GM12878 (cell line): ENCODE data around the gene NANOS1.

Experiments used
- CEBPB ChIP-seq, 2 experiments: fragments of 150-350 bp in 1 of 2; IDR thresholded peaks; 2 replicates each; pipeline ENCODE4 v1.6.1; 2012 to 2014; ENCODE audit warnings: low read depth in 2 of 2, low read length in 2 of 2, borderline replicate concordance in 1 of 2, inconsistent platforms in 1 of 2
- DPF2 ChIP-seq: fragments of 450-650 bp; IDR thresholded peaks from 2 replicates; pipeline ENCODE4 v1.6.1; 2017; ENCODE audit warnings: mild to moderate bottlenecking
- ETV6 ChIP-seq, 2 experiments: fragments of 450-650 bp in 1 of 2; IDR thresholded peaks in 1 of 2; conservative IDR thresholded peaks in 1 of 2; 2 replicates each; pipeline ENCODE4 v1.6.1; 2014; ENCODE audit warnings: antibody characterized with exemption in 1 of 2, borderline replicate concordance in 1 of 2, low read depth in 1 of 2, mild to moderate bottlenecking in 1 of 2, moderate library complexity in 1 of 2
- EZH2 ChIP-seq: IDR thresholded peaks from 2 replicates; pipeline ENCODE4 v1.6.1; 2012; ENCODE audit warnings: low read depth, mild to moderate bottlenecking, control low read depth, inconsistent platforms, low read length, borderline replicate concordance; ENCODE audit not compliant: control insufficient read depth
- MXI1 ChIP-seq: fragments of 150-350 bp; IDR thresholded peaks from 2 replicates; pipeline ENCODE4 v1.6.1; 2011; ENCODE audit warnings: low read depth, mild to moderate bottlenecking, inconsistent platforms, low read length, improper control_type of control experiment
- POLR2A ChIP-seq: IDR thresholded peaks from 2 replicates; pipeline ENCODE4 v1.6.1; 2011; ENCODE audit warnings: low read depth, mild to moderate bottlenecking, low read length
- POLR2AphosphoS5 ChIP-seq: IDR thresholded peaks from 2 replicates; pipeline ENCODE4 v1.6.1; 2011; ENCODE audit warnings: mild to moderate bottlenecking, low read length, inconsistent platforms
- POU2F2 ChIP-seq: IDR thresholded peaks from 3 replicates; pipeline ENCODE4 v1.6.1; 2011; ENCODE audit warnings: low read depth, mild to moderate bottlenecking, low read length, borderline replicate concordance
- TF ChIP-seq, protein P1 (sequence below), 3 experiments: IDR thresholded peaks in 2 of 3; conservative IDR thresholded peaks in 1 of 3; 2 replicates each; pipeline ENCODE4 v1.5.1; 2011; ENCODE audit warnings: low read depth in 3 of 3, low read length in 3 of 3, mild to moderate bottlenecking in 3 of 3, control low read depth in 2 of 3, moderate library complexity in 2 of 3, inconsistent platforms in 1 of 3, mixed read lengths in 1 of 3; ENCODE audit not compliant: control insufficient read depth in 2 of 3, insufficient read depth in 1 of 3; ENCODE audit errors: extremely low read depth in 1 of 3

DNA sequence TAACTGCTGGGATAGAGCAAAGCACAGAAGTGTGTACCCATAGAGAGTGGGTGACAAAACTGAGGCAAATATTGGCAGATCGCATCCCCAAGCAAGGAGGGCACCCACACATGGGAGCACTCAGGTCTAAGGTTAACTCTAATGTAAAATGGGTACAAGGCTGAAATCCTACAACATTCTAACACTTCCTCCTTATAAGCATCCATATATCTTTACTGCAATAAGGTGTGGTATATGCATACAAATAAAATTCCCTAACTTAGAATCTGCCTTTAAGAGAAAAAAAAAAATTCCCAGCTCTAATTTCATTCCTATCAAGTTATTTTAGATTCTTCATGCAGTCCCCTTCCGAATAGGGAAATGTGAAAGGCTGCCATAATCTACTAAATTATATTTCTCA is 32.4 kb downstream of the NANOS1 start:
- TF ChIP-seq, protein P1, sequence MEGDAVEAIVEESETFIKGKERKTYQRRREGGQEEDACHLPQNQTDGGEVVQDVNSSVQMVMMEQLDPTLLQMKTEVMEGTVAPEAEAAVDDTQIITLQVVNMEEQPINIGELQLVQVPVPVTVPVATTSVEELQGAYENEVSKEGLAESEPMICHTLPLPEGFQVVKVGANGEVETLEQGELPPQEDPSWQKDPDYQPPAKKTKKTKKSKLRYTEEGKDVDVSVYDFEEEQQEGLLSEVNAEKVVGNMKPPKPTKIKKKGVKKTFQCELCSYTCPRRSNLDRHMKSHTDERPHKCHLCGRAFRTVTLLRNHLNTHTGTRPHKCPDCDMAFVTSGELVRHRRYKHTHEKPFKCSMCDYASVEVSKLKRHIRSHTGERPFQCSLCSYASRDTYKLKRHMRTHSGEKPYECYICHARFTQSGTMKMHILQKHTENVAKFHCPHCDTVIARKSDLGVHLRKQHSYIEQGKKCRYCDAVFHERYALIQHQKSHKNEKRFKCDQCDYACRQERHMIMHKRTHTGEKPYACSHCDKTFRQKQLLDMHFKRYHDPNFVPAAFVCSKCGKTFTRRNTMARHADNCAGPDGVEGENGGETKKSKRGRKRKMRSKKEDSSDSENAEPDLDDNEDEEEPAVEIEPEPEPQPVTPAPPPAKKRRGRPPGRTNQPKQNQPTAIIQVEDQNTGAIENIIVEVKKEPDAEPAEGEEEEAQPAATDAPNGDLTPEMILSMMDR (IDR thresholded peaks at IDR 0.05 in 2 of 3, conservative IDR thresholded peaks at IDR 0.05 in 1 of 3; ENCODE audit: control insufficient read depth in 2 of 3, extremely low read depth in 1 of 3, insufficient read depth in 1 of 3, low read depth in 3 of 3, low read length in 3 of 3), result no peak
- no peak for TF ChIP-seq EZH2
- TF ChIP-seq POLR2AphosphoS5, result no peak
- no peak for TF ChIP-seq POLR2A
- TF ChIP-seq POU2F2, result no peak
- no peak for TF ChIP-seq MXI1
- TF ChIP-seq ETV6 (conservative IDR thresholded peaks at IDR 0.05 in 1 of 2, IDR thresholded peaks at IDR 0.05 in 1 of 2; ENCODE audit: borderline replicate concordance in 1 of 2, low read depth in 1 of 2), result no peak
- TF ChIP-seq DPF2, result no peak
- no peak for TF ChIP-seq CEBPB (IDR thresholded peaks at IDR 0.05; ENCODE audit: borderline replicate concordance in 1 of 2, low read depth in 2 of 2, low read length in 2 of 2)
